ENCODE results near the gene OOEP. TPM values are rescaled to one million over a fixed set of nuclear protein-coding genes. Genes with fewer than 3 reads are reported as not detected.

Gene OOEP
- total RNA-seq, 4 donors from 2014 or later = not detected

GRCh38 chr6:73375216-73375615 lies 5.5 kb upstream of the OOEP start:
- ATAC-seq = no peak
- 60 to 100% methylated on average over 1 of the region's 1 CpG for WGBS, 2 donors (ENCODE audit: low coverage in 1 of 2)
- Histone ChIP-seq H3K9me3 (peaks cover 0 to 27% (median 0%) of the 10 kb centered on the region in 3 donors), H3K27ac (no peak overlapping the region), H3K27me3 (no peaks in the 10 kb centered on the region), H3K4me1 (no peaks in the 10 kb centered on the region), H3K36me3 (no peaks in the 10 kb centered on the region), H3K4me3 (no peak overlapping the region)
- TF ChIP-seq POLR2A (IDR thresholded peaks at IDR 0.05) = no peak
- TF ChIP-seq EP300 (IDR thresholded peaks at IDR 0.05) = no peak
- no peak for TF ChIP-seq POLR2AphosphoS5 (IDR thresholded peaks at IDR 0.05)
- no peak for TF ChIP-seq CTCF (IDR thresholded peaks at IDR 0.05)

- 60 to 70% methylated on average over 1 to 7 of the region's 10 CpGs for WGBS, 2 donors (ENCODE audit: low coverage in 1 of 2)
- no peaks in the 10 kb centered on the region for H3K36me3 ChIP-seq
- ATAC-seq = no peak
- TF ChIP-seq POLR2AphosphoS5 (IDR thresholded peaks at IDR 0.05) (no peak), POLR2A (IDR thresholded peaks at IDR 0.05) (no peak), CTCF (IDR thresholded peaks at IDR 0.05) (no peak), EP300 (IDR thresholded peaks at IDR 0.05) (no peak)
- no peak overlapping the region for H3K27ac ChIP-seq
- no peaks in the 10 kb centered on the region for H3K27me3 ChIP-seq
- H3K9me3 ChIP-seq = peaks cover 0 to 36% (median 0%) of the 10 kb centered on the region in 3 donors
- no peak overlapping the region for H3K4me3 ChIP-seq
- no peaks in the 10 kb centered on the region for H3K4me1 ChIP-seq
Measured at GRCh38 chr6:73372516-73372915, 2.8 kb upstream of the OOEP start.

GRCh38 chr6:73371984-73372383 lies 2.3 kb upstream of the OOEP start:
- Histone ChIP-seq H3K36me3 (no peaks in the 10 kb centered on the region), H3K27me3 (no peaks in the 10 kb centered on the region), H3K9me3 (peaks cover 0 to 36% (median 0%) of the 10 kb centered on the region in 3 donors), H3K4me3 (no peak overlapping the region), H3K27ac (no peak overlapping the region), H3K4me1 (no peaks in the 10 kb centered on the region)
- no peak for ATAC-seq
- WGBS, 2 donors (ENCODE audit: low coverage in 1 of 2) = 93 to 100% methylated on average over 3 of the region's 4 CpGs
- TF ChIP-seq POLR2A (IDR thresholded peaks at IDR 0.05) (no peak), CTCF (IDR thresholded peaks at IDR 0.05) (no peak), POLR2AphosphoS5 (IDR thresholded peaks at IDR 0.05) (no peak), EP300 (IDR thresholded peaks at IDR 0.05) (no peak)

GRCh38 chr6:73369157-73369556 lies 540 bp downstream of the OOEP start:
- Histone ChIP-seq H3K27me3 (no peaks in the 10 kb centered on the region), H3K4me3 (no peak overlapping the region), H3K27ac (no peak overlapping the region), H3K36me3 (no peaks in the 10 kb centered on the region), H3K4me1 (no peaks in the 10 kb centered on the region), H3K9me3 (peaks cover 0 to 36% (median 0%) of the 10 kb centered on the region in 3 donors)
- 90 to 93% methylated on average over 7 to 14 of the region's 14 CpGs for WGBS, 2 donors (ENCODE audit: low coverage in 1 of 2)
- TF ChIP-seq POLR2A (IDR thresholded peaks at IDR 0.05) = no peak
- no peak for TF ChIP-seq POLR2AphosphoS5 (IDR thresholded peaks at IDR 0.05)
- no peak for TF ChIP-seq EP300 (IDR thresholded peaks at IDR 0.05)
- no peak for TF ChIP-seq CTCF (IDR thresholded peaks at IDR 0.05)
- ATAC-seq = no peak

GRCh38 chr6:73368675-73369074 lies 1.0 kb downstream of the OOEP start:
- no peak for TF ChIP-seq CTCF (IDR thresholded peaks at IDR 0.05)
- no peak for TF ChIP-seq POLR2AphosphoS5 (IDR thresholded peaks at IDR 0.05)
- TF ChIP-seq POLR2A (IDR thresholded peaks at IDR 0.05) = no peak
- TF ChIP-seq EP300 (IDR thresholded peaks at IDR 0.05) = no peak
- no peaks in the 10 kb centered on the region for H3K36me3 ChIP-seq
- H3K4me3 ChIP-seq = no peak overlapping the region
- no peaks in the 10 kb centered on the region for H3K27me3 ChIP-seq
- WGBS, 2 donors (ENCODE audit: low coverage in 1 of 2) = 76 to 88% methylated on average over 2 to 4 of the region's 4 CpGs
- H3K4me1 ChIP-seq = no peaks in the 10 kb centered on the region
- no peak overlapping the region for H3K27ac ChIP-seq
- peaks cover 0 to 36% (median 0%) of the 10 kb centered on the region in 3 donors for H3K9me3 ChIP-seq
- no peak for ATAC-seq
